ENCODE data around the gene BTBD10. TPM values are rescaled to one million over a fixed set of nuclear protein-coding genes. Genes with fewer than 3 reads are reported as not detected.

The BTBD10 gene
- total and polyA plus RNA-seq, 2 donors from 2014 or later: 12.9 to 27.9 TPM

GRCh38 chr11:13355191-13355590 lies 107.8 kb downstream of the BTBD10 start:
- Histone ChIP-seq H3K27ac (ENCODE audit: low read depth in 2 of 2, low read length in 2 of 2) (no peak overlapping the region), H3K9me3 (ENCODE audit: control insufficient read depth in 2 of 3, insufficient read depth in 1 of 3, low read length in 3 of 3) (no peaks in the 10 kb centered on the region), H3K4me1 (ENCODE audit: control insufficient read depth in 2 of 3, insufficient read depth in 2 of 3, low read depth in 1 of 3, low read length in 3 of 3) (no peaks in the 10 kb centered on the region), H3K4me3 (ENCODE audit: low read length in 3 of 3) (no peak overlapping the region), H3K9ac (ENCODE audit: low read length in 3 of 3) (no peak overlapping the region), H3K36me3 (ENCODE audit: control insufficient read depth in 2 of 3, insufficient read depth in 3 of 3, low read length in 3 of 3) (peaks cover 0 to 17% (median 16%) of the 10 kb centered on the region in 3 donors), H3K27me3 (ENCODE audit: control insufficient read depth, insufficient read depth, low read length) (no peaks in the 10 kb centered on the region)
- FAIRE-seq (no peak), DNase-seq (no peak)
- intact Hi-C loops (cut with DNase I): no loop called here
- no peak for TF ChIP-seq CTCF (IDR thresholded peaks at IDR 0.05; ENCODE audit: borderline replicate concordance, extremely low read depth, insufficient read depth)

GRCh38 chr11:13354335-13354734 lies 108.7 kb downstream of the BTBD10 start:
- no peaks in the 10 kb centered on the region for H3K9me3 ChIP-seq (ENCODE audit: control insufficient read depth in 2 of 3, insufficient read depth in 1 of 3, low read length in 3 of 3)
- H3K4me1 ChIP-seq (ENCODE audit: control insufficient read depth in 2 of 3, insufficient read depth in 2 of 3, low read depth in 1 of 3, low read length in 3 of 3): no peaks in the 10 kb centered on the region
- no peak overlapping the region for H3K27ac ChIP-seq (ENCODE audit: low read depth in 2 of 2, low read length in 2 of 2)
- H3K27me3 ChIP-seq (ENCODE audit: control insufficient read depth, insufficient read depth, low read length): no peaks in the 10 kb centered on the region
- no peak overlapping the region for H3K9ac ChIP-seq (ENCODE audit: low read length in 3 of 3)
- no peak for FAIRE-seq
- TF ChIP-seq CTCF (IDR thresholded peaks at IDR 0.05; ENCODE audit: borderline replicate concordance, extremely low read depth, insufficient read depth): no peak
- no peak for DNase-seq
- H3K4me3 ChIP-seq (ENCODE audit: low read length in 3 of 3): no peak overlapping the region
- intact Hi-C loops (cut with DNase I): no loop called here
- H3K36me3 ChIP-seq (ENCODE audit: control insufficient read depth in 2 of 3, insufficient read depth in 3 of 3, low read length in 3 of 3): peaks cover 0 to 18% (median 17%) of the 10 kb centered on the region in 3 donors

- TF ChIP-seq CTCF (IDR thresholded peaks at IDR 0.05; ENCODE audit: borderline replicate concordance, extremely low read depth, insufficient read depth): no peak
- H3K9ac ChIP-seq (ENCODE audit: low read length in 3 of 3): no peak overlapping the region
- H3K4me1 ChIP-seq (ENCODE audit: control insufficient read depth in 2 of 3, insufficient read depth in 2 of 3, low read depth in 1 of 3, low read length in 3 of 3): no peaks in the 10 kb centered on the region
- no peaks in the 10 kb centered on the region for H3K27me3 ChIP-seq (ENCODE audit: control insufficient read depth, insufficient read depth, low read length)
- H3K4me3 ChIP-seq (ENCODE audit: low read length in 3 of 3): no peak overlapping the region
- no peak for FAIRE-seq
- no peak overlapping the region for H3K27ac ChIP-seq (ENCODE audit: low read depth in 2 of 2, low read length in 2 of 2)
- H3K36me3 ChIP-seq (ENCODE audit: control insufficient read depth in 2 of 3, insufficient read depth in 3 of 3, low read length in 3 of 3): peaks cover 0 to 17% (median 16%) of the 10 kb centered on the region in 3 donors
- DNase-seq: no peak
- no peaks in the 10 kb centered on the region for H3K9me3 ChIP-seq (ENCODE audit: control insufficient read depth in 2 of 3, insufficient read depth in 1 of 3, low read length in 3 of 3)
- intact Hi-C loops (cut with DNase I): no loop called here
These were observed 110.3 kb downstream of the BTBD10 start for GRCh38 chr11:13352711-13353110.

GRCh38 chr11:13349581-13349980 lies 113.4 kb downstream of the BTBD10 start:
- no peaks in the 10 kb centered on the region for H3K9me3 ChIP-seq (ENCODE audit: control insufficient read depth in 2 of 3, insufficient read depth in 1 of 3, low read length in 3 of 3)
- DNase-seq (no peak), FAIRE-seq (no peak)
- H3K4me1 ChIP-seq (ENCODE audit: control insufficient read depth in 2 of 3, insufficient read depth in 2 of 3, low read depth in 1 of 3, low read length in 3 of 3): no peaks in the 10 kb centered on the region
- TF ChIP-seq CTCF (IDR thresholded peaks at IDR 0.05; ENCODE audit: borderline replicate concordance, extremely low read depth, insufficient read depth): no peak
- H3K4me3 ChIP-seq (ENCODE audit: low read length in 3 of 3): no peak overlapping the region
- H3K27me3 ChIP-seq (ENCODE audit: control insufficient read depth, insufficient read depth, low read length): no peaks in the 10 kb centered on the region
- no peak overlapping the region for H3K9ac ChIP-seq (ENCODE audit: low read length in 3 of 3)
- H3K27ac ChIP-seq (ENCODE audit: low read depth in 2 of 2, low read length in 2 of 2): no peak overlapping the region
- intact Hi-C loops (cut with DNase I): no loop called here
- peaks cover 0 to 7% (median 0%) of the 10 kb centered on the region in 3 donors for H3K36me3 ChIP-seq (ENCODE audit: control insufficient read depth in 2 of 3, insufficient read depth in 3 of 3, low read length in 3 of 3)
